ENCODE data around the gene CCDC186. TPM values are rescaled to one million over a fixed set of nuclear protein-coding genes. Genes with fewer than 3 reads are reported as not detected.

The CCDC186 gene
- total RNA-seq, 1 donor from 2014 or later: 13.9 TPM

DNA sequence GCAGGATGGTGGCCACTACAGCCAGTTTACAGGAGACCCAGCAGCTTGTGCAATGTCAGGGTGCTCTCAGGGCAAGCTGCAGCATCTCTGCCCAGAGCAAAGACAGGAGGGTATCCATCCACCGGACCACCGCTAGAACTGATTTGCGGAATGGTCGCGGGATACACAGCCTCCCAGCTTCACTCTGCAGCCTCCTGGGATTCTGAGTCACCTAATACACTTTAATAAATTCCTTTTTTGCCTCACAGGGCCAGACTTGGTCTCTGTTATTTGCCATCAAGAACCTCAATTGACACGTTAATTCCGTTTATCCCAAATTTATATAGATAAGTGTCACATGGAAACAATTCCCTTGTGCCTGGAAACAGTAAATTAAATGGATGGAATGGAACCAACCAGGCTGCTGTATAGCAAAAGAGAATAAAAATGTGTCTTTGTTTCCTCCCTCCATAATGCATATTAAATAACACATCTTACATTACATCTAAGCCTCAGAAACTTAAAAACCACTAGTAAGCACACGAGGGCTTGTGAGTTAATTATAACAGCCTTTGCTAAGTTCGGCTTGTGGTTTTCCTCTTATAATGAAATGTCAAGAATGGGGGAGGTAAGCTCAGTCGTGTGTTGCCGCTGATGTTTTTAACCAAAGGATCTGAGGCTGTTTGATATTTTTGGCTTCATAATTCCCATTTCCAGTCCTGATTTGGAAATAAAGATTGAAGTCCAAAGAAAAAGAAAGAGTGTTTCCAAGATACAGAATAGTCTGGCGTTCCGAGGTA is 78.3 kb downstream of the CCDC186 start:
- H3K36me3 Mint-ChIP-seq (ENCODE audit: low read depth): no peaks in the 10 kb centered on the region
- DNase-seq (ENCODE audit: low spot score): no peak
- H3K27me3 Mint-ChIP-seq (ENCODE audit: low read depth): peaks cover 54% of the 10 kb centered on the region
- H3K4me3 Mint-ChIP-seq (ENCODE audit: low read depth): no peak overlapping the region
- H3K4me1 Mint-ChIP-seq (ENCODE audit: low read depth): peaks cover 38% of the 10 kb centered on the region
- peaks cover 4% of the 10 kb centered on the region for H3K9me3 Mint-ChIP-seq
- H3K27ac Mint-ChIP-seq: no peak overlapping the region
- intact Hi-C loops (cut with micrococcal nuclease): loop anchor here (1.0 kb wide), 1 partner anchor 11 kb away; no protein-coding TSS in a partner anchor

DNA sequence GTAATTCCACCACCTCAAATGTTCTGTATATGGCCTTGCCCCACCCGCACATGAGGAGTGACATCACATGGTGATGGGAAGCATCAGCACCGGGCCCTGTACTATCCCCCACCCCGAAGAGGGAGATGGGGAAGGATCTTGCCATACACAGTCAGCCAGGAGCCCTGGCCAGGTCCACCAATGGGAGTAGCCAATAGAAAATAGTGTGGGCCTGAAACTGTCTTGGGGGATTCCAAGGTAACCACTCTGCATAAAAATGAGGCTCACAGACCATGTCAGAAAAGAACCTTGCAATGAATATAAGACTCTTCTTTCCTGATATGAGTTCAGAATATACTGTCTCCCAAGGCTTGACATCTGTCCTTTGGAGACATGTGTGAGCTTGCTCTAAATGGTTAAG is 79.2 kb downstream of the CCDC186 start:
- intact Hi-C loops (cut with micrococcal nuclease): no loop called here
- peaks cover 4% of the 10 kb centered on the region for H3K9me3 Mint-ChIP-seq
- no peak overlapping the region for H3K27ac Mint-ChIP-seq
- peaks cover 46% of the 10 kb centered on the region for H3K27me3 Mint-ChIP-seq (ENCODE audit: low read depth)
- H3K36me3 Mint-ChIP-seq (ENCODE audit: low read depth): no peaks in the 10 kb centered on the region
- no peak for DNase-seq (ENCODE audit: low spot score)
- H3K4me1 Mint-ChIP-seq (ENCODE audit: low read depth): peaks cover 29% of the 10 kb centered on the region
- H3K4me3 Mint-ChIP-seq (ENCODE audit: low read depth): no peak overlapping the region

DNA sequence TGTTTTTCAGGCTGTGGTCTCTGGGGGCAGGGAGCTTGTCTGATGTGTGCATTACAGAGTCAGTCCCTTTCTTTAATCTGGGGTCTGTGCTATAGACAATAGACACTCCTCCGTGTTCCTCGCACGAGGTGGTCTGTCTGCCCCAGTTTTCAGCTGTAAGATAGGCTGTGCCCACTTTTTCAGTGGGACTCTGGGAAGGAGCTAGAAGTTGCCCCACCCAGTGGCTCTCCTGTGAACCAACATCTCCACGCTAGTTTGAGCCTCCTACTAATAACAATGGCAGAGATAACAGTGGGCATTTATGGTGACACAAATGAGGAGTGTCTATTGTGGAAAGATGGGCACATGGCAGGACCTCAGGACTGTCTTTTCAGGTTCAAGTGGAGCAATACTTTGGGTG is 86.3 kb downstream of the CCDC186 start:
- H3K27ac Mint-ChIP-seq: no peak overlapping the region
- intact Hi-C loops (cut with micrococcal nuclease): no loop called here
- peaks cover 22% of the 10 kb centered on the region for H3K27me3 Mint-ChIP-seq (ENCODE audit: low read depth)
- peaks cover 1% of the 10 kb centered on the region for H3K4me1 Mint-ChIP-seq (ENCODE audit: low read depth)
- DNase-seq (ENCODE audit: low spot score): no peak
- no peaks in the 10 kb centered on the region for H3K9me3 Mint-ChIP-seq
- H3K4me3 Mint-ChIP-seq (ENCODE audit: low read depth): no peak overlapping the region
- H3K36me3 Mint-ChIP-seq (ENCODE audit: low read depth): no peaks in the 10 kb centered on the region

DNA sequence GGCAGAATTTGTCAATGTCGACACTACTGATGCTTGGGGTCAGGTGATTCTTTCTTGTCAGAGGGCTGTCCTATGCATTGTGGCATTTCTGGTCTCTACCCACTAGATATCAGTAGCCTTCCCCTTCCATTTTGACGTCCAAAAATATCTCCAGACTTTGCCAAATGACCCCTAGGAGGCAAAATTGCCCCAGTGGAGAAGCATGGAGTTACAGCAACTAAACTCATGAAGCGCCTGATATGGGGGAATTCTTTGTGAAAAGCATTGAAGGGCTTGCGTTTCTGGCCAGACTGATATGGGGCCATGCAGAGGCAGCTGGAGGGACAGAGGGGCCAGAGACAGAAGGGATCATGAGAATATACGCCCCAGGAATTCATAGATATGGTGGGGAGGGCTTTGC is 86.7 kb downstream of the CCDC186 start:
- H3K27me3 Mint-ChIP-seq (ENCODE audit: low read depth): peaks cover 22% of the 10 kb centered on the region

DNA sequence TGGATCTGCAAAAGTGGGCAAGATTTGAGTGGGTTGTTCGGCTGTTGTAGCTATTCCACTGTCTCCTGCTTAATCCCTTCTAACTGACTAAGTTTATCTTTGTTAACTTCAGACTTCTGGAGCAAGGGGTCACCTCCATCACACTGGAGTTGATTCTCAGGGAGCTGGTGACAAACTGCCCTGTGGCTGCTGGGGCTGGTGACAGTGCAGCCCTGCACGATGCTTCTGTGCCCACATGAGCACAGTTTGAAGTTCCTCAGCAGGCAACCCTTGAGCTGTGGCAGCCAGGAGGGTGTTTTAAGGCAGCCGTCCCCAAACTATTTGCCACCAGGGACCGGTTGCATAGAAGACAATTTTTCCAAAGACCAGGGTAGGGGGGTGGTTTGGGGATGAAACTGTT is 89.8 kb downstream of the CCDC186 start:
- peak; percentile 19 for DNase-seq (ENCODE audit: low spot score)

More for the DNA sequence above, 86.7 kb downstream of the CCDC186 start:
- no peaks in the 10 kb centered on the region for H3K36me3 Mint-ChIP-seq (ENCODE audit: low read depth)
- H3K9me3 Mint-ChIP-seq: no peaks in the 10 kb centered on the region
- no peak overlapping the region for H3K27ac Mint-ChIP-seq
- intact Hi-C loops (cut with micrococcal nuclease): no loop called here
- no peak overlapping the region for H3K4me3 Mint-ChIP-seq (ENCODE audit: low read depth)
- H3K4me1 Mint-ChIP-seq (ENCODE audit: low read depth): peaks cover 1% of the 10 kb centered on the region
- no peak for DNase-seq (ENCODE audit: low spot score)

DNA sequence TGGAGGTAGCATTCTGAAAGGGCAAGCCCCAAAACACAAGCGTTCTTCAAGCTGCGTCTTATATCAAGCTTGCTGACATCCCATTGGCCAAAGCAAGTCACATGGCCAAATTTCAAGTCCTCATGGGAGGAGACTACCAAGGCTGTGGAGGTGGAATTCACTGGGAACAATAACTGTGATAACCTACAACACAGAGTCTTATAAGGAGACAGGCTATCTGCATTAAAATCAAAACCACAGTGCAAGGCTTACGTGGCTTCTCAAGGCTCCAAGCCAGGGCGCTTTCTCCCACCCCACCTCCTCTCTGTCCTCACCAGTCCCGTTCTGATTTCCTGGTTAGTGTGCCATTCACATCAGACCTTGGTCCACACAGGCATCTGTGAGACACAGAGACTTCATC is 91.0 kb downstream of the CCDC186 start:
- intact Hi-C loops (cut with micrococcal nuclease): loop anchor here (5.0 kb wide), 3 partner anchors 121 to 396 kb away; partner anchors contain the start of genes DCLRE1A and NHLRC2
- H3K4me1 Mint-ChIP-seq (ENCODE audit: low read depth): peaks cover 1% of the 10 kb centered on the region
- H3K27ac Mint-ChIP-seq: no peak overlapping the region
- peaks cover 40% of the 10 kb centered on the region for H3K27me3 Mint-ChIP-seq (ENCODE audit: low read depth)
- no peak for DNase-seq (ENCODE audit: low spot score)
- no peak overlapping the region for H3K4me3 Mint-ChIP-seq (ENCODE audit: low read depth)
- H3K36me3 Mint-ChIP-seq (ENCODE audit: low read depth): no peaks in the 10 kb centered on the region
- no peaks in the 10 kb centered on the region for H3K9me3 Mint-ChIP-seq

More for the DNA sequence above, 89.8 kb downstream of the CCDC186 start:
- Mint-ChIP-seq H3K9me3 (no peaks in the 10 kb centered on the region), H3K27me3 (ENCODE audit: low read depth) (peaks cover 34% of the 10 kb centered on the region), H3K4me1 (ENCODE audit: low read depth) (peaks cover 1% of the 10 kb centered on the region), H3K27ac (no peak overlapping the region), H3K4me3 (ENCODE audit: low read depth) (no peak overlapping the region), H3K36me3 (ENCODE audit: low read depth) (no peaks in the 10 kb centered on the region)
- intact Hi-C loops (cut with micrococcal nuclease): loop anchor here (1.0 to 5.0 kb wide), 4 partner anchors 12 to 397 kb away; partner anchors contain the start of genes DCLRE1A and NHLRC2

DNA sequence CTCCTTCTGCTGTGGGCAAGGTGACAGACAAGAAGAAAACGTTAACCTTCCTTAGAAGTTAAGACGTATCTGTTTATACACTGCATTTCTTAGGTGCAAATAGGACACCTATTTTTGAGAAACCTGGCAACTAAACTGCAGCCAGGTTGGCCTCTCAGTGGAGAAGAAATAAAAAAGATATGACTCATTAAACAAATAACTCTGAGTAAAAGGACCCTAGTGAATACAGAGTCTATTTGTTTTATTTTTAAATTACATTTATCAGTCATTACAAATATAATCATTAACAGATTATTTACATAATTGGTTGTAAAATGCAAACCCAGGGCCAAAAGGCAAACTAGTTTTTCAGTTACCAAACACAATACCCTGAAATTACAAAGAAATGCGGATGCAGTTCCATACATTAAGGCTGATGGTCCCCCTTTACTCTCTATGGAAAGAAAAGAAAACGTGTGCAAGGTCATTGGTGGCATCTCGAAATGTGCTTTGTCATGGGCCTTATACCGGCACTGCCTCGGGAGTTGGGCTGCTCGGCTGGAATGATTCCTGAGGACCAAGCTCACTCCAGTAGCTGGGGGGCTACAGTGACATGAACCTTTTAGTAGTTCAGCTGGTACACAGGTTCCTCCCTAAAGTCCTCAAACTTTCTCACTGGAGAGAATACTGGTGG is 92.0 kb downstream of the CCDC186 start:
- no peaks in the 10 kb centered on the region for H3K36me3 Mint-ChIP-seq (ENCODE audit: low read depth)
- DNase-seq (ENCODE audit: low spot score): no peak
- peaks cover 1% of the 10 kb centered on the region for H3K4me1 Mint-ChIP-seq (ENCODE audit: low read depth)
- H3K27me3 Mint-ChIP-seq (ENCODE audit: low read depth): peaks cover 48% of the 10 kb centered on the region
- no peak overlapping the region for H3K4me3 Mint-ChIP-seq (ENCODE audit: low read depth)
- no peaks in the 10 kb centered on the region for H3K9me3 Mint-ChIP-seq
- H3K27ac Mint-ChIP-seq: no peak overlapping the region
- intact Hi-C loops (cut with micrococcal nuclease): loop anchor here (5.0 kb wide), 3 partner anchors 120 to 395 kb away; partner anchors contain the start of genes DCLRE1A and NHLRC2

DNA sequence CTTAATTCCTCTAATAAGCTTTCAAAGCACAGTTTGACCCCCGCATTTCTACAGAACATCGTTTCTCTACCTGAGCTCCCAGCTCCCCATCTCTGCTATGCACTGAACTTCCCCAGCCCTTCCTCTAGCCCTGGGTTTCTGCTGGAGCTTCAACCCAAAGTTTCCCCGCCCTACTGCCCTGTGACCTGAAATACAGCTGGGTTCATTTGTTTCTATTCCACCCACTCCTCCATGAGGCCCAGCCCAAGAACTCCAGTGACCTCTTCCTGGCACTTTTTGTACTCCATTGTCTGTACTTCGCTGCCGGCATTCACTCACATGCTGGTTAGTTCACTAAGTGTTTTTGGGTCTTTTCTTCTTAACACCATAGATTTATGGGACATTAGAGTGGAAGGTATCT is 94.6 kb downstream of the CCDC186 start:
- DNase-seq (ENCODE audit: low spot score): no peak
- no peak overlapping the region for H3K27ac Mint-ChIP-seq
- intact Hi-C loops (cut with micrococcal nuclease): no loop called here
- no peaks in the 10 kb centered on the region for H3K9me3 Mint-ChIP-seq
- H3K4me1 Mint-ChIP-seq (ENCODE audit: low read depth): peaks cover 1% of the 10 kb centered on the region
- no peaks in the 10 kb centered on the region for H3K36me3 Mint-ChIP-seq (ENCODE audit: low read depth)
- peaks cover 58% of the 10 kb centered on the region for H3K27me3 Mint-ChIP-seq (ENCODE audit: low read depth)
- no peak overlapping the region for H3K4me3 Mint-ChIP-seq (ENCODE audit: low read depth)

DNA sequence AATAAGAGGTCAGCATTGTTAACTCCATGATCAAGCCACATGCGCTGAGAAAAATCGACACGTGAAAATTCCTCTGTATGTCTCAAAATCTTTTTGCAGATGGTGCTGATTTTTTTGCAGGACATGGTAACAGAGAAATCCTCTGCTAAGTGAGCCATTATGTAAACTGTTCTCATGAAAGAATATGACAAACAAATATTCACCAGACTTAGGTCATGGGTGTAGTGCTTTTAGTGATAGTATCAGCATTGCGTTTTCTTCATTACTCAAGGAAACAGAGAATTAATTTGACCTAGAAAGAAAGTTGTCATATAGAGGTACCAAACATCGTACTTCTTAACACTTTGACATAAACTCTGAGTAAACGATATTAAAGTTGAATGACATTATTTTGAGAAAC is 95.7 kb downstream of the CCDC186 start:
- Mint-ChIP-seq H3K27me3 (ENCODE audit: low read depth) (peaks cover 60% of the 10 kb centered on the region), H3K4me3 (ENCODE audit: low read depth) (no peak overlapping the region), H3K9me3 (no peaks in the 10 kb centered on the region), H3K27ac (no peak overlapping the region), H3K4me1 (ENCODE audit: low read depth) (peaks cover 8% of the 10 kb centered on the region), H3K36me3 (ENCODE audit: low read depth) (no peaks in the 10 kb centered on the region)
- no peak for DNase-seq (ENCODE audit: low spot score)
- intact Hi-C loops (cut with micrococcal nuclease): no loop called here

DNA sequence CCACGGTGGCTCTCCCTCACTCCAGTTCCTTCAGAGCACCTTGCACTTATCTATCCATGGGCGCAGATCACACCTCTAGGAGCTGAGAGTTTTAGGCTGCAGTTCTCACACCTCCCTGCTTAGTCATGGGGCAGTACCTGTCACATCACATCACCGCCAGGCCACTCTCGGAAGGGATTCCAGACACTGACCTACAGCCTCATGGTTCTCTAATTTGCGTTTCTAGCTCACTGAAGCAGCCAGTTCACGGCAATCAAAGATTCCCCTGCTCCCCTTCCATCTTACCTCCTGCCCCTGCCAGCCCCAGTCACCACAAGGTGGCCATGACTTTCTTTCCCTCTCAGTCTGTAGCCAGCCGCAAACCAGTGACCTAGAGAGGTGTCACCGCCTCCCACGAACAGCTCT is 96.2 kb downstream of the CCDC186 start:
- DNase-seq (ENCODE audit: low spot score): no peak
- H3K36me3 Mint-ChIP-seq (ENCODE audit: low read depth): no peaks in the 10 kb centered on the region
- intact Hi-C loops (cut with micrococcal nuclease): no loop called here

DNA sequence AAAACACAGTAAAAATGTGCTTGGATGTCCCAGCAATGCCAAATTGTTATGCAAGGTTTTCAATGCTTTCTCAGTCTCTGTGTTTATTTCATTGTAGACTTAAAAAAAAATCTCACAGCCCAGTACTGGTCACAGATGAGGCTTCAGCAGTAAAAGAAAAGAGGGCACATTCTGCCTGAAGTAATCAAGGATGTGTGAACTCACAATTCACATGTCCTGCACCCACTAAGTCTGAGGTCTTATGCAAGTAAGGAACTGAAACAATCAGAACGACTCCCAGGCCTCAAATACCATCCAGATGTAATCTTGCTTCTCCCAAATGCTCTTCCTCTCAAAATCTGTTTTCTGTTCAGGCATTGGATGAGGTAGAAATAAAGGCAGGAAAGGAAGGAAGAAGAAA is 96.7 kb downstream of the CCDC186 start:
- Mint-ChIP-seq H3K9me3 (no peaks in the 10 kb centered on the region), H3K27me3 (ENCODE audit: low read depth) (peaks cover 61% of the 10 kb centered on the region), H3K36me3 (ENCODE audit: low read depth) (no peaks in the 10 kb centered on the region), H3K4me3 (ENCODE audit: low read depth) (no peak overlapping the region), H3K27ac (no peak overlapping the region), H3K4me1 (ENCODE audit: low read depth) (peaks cover 6% of the 10 kb centered on the region)
- DNase-seq (ENCODE audit: low spot score): no peak
- intact Hi-C loops (cut with micrococcal nuclease): no loop called here

More for the DNA sequence above, 96.2 kb downstream of the CCDC186 start:
- Mint-ChIP-seq H3K4me3 (ENCODE audit: low read depth) (no peak overlapping the region), H3K27me3 (ENCODE audit: low read depth) (peaks cover 62% of the 10 kb centered on the region), H3K27ac (no peak overlapping the region), H3K9me3 (no peaks in the 10 kb centered on the region), H3K4me1 (ENCODE audit: low read depth) (peaks cover 6% of the 10 kb centered on the region)

DNA sequence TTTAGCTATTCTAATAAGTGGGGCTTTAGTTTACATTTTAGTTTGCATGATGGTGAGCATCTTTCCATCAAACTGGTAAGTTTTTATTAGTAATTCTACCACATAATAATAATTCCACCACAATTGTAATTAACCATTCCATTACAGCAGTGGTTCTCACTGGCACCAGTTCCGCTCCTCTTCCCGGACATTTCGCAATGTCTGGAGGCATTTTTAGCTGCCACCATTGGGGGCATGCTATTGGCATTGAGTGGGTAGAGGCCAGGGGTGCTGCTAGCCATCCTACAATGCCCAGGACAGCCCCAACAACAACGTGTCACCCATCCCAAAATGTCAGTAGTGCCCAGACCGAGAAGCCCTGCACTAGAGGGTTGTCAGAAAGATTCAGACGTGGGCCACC is 98.9 kb downstream of the CCDC186 start:
- peaks cover 58% of the 10 kb centered on the region for H3K27me3 Mint-ChIP-seq (ENCODE audit: low read depth)
- no peak overlapping the region for H3K27ac Mint-ChIP-seq
- peaks cover 10% of the 10 kb centered on the region for H3K4me1 Mint-ChIP-seq (ENCODE audit: low read depth)
- no peaks in the 10 kb centered on the region for H3K9me3 Mint-ChIP-seq
- intact Hi-C loops (cut with micrococcal nuclease): no loop called here
- no peak overlapping the region for H3K4me3 Mint-ChIP-seq (ENCODE audit: low read depth)
- DNase-seq (ENCODE audit: low spot score): no peak
- no peaks in the 10 kb centered on the region for H3K36me3 Mint-ChIP-seq (ENCODE audit: low read depth)
